Measurements from ENCODE around the gene MANF.

MANF gene

DNA sequence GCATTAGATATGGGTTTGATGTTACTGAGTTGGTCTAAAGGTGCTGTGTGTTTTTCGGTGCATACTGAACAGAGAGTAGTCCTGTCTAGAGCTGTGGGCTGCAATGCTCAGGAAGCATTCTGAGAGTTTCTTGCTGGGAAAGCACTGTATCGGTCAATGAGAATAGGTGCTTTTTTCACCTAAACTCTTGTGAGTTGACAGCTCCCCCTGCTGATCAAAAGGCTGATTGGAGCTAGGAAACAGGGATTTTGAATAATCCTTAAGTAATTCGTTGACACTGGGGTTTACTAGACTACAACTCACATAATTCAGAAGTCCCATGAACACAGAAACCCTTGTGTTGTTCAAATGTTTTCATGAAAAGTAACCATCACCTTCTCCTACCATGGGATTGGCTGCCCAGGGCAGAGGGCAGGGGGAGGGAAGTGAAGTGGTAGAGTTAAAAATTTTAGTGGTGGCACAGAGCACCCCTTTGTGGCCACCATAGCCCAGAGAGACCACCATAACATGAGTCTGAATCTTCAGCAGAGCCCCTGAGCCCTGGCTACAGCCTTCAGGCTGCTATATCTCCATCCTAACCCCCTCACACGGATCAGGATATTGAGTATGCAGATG is 13.0 kb upstream of the MANF start:
- Histone ChIP-seq H3K36me3 (ENCODE audit: control insufficient read depth in 5 of 5, insufficient read depth in 5 of 5, low read length in 5 of 5) (no peaks in the 10 kb centered on the region), H3K4me3 (ENCODE audit: low read depth in 1 of 5, low read length in 5 of 5) (no peak overlapping the region), H3K27me3 (ENCODE audit: control insufficient read depth in 5 of 5, insufficient read depth in 4 of 5, low read length in 5 of 5) (peaks cover 0 to 4% (median 0%) of the 10 kb centered on the region in 5 donors), H3K9ac (ENCODE audit: low read length in 5 of 5) (no peak overlapping the region), H3K9me3 (ENCODE audit: control insufficient read depth in 5 of 5, low read length in 5 of 5) (no peaks in the 10 kb centered on the region), H3K4me1 (ENCODE audit: control insufficient read depth in 5 of 5, insufficient read depth in 5 of 5, low read length in 5 of 5) (peaks cover 0 to 6% (median 2%) of the 10 kb centered on the region in 5 donors), H3K27ac (ENCODE audit: low read depth, low read length) (no peak overlapping the region)

DNA sequence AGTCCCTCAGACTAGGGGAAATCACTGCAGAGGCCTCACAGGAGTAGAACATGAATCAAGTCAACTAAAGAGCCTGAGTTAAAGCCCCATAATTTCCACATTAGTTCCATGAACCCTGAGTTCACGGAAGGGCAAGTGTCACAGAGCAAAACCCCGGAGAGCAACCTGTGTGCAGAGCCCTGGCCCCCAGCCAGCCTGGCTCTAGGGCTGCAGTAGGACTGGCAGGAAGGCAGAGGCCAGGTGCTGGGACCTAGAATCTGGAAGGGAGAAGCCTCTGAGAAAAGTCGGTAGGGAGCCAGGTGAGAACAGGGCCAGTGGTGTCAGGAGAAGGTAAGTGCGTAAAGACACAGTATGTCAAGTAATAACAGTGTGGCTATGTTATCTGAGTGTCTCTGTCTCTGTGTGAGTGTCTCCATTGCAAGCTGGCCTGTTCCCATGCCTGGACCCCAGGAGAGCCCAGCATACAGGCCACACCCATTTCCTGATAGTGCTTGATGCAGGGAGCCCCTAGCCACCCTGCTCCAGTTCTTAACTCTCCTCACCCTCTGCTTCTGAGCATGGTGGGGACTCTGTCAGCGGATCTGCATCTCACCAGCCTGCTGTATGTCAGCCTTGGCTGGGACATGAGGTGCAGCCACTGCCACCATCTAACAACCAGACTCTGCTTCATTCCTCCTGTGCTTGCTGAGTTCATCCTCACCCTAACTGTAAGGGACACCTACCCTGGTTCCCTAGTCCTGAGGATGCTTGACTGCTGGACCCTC is 11.3 kb upstream of the MANF start:
- Histone ChIP-seq H3K4me1 (ENCODE audit: control insufficient read depth in 5 of 5, insufficient read depth in 5 of 5, low read length in 5 of 5) (peaks cover 0 to 6% (median 2%) of the 10 kb centered on the region in 5 donors), H3K9ac (ENCODE audit: low read length in 5 of 5) (no peak overlapping the region), H3K36me3 (ENCODE audit: control insufficient read depth in 5 of 5, insufficient read depth in 5 of 5, low read length in 5 of 5) (no peaks in the 10 kb centered on the region), H3K27ac (ENCODE audit: low read depth, low read length) (no peak overlapping the region), H3K9me3 (ENCODE audit: control insufficient read depth in 5 of 5, low read length in 5 of 5) (no peaks in the 10 kb centered on the region), H3K27me3 (ENCODE audit: control insufficient read depth in 5 of 5, insufficient read depth in 4 of 5, low read length in 5 of 5) (peaks cover 0 to 4% (median 0%) of the 10 kb centered on the region in 5 donors), H3K4me3 (ENCODE audit: low read depth in 1 of 5, low read length in 5 of 5) (no peak overlapping the region)

DNA sequence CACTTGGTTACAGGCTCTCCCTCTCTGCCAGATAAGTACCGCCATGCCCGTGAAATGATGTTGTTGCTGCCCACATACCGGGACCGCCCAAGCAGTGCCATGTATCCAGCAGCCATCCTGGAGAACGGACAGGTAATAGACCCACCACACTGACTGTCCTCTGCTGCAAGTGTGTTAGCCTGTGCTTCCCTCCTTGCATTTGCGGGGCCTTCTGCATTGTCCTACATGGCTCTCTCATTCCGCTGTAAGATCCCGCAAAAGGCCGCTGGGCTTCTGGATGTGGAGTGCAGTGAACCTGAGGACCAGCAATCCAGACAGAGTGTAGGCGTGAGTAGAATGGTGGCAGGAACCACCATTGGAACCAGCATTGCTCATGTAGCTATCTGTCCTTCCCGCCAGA is 10.6 kb upstream of the MANF start:
- Histone ChIP-seq H3K27ac (ENCODE audit: low read depth, low read length) (no peak overlapping the region), H3K9ac (ENCODE audit: low read length in 5 of 5) (no peak overlapping the region), H3K36me3 (ENCODE audit: control insufficient read depth in 5 of 5, insufficient read depth in 5 of 5, low read length in 5 of 5) (no peaks in the 10 kb centered on the region), H3K4me1 (ENCODE audit: control insufficient read depth in 5 of 5, insufficient read depth in 5 of 5, low read length in 5 of 5) (peaks cover 0 to 6% (median 2%) of the 10 kb centered on the region in 5 donors), H3K27me3 (ENCODE audit: control insufficient read depth in 5 of 5, insufficient read depth in 4 of 5, low read length in 5 of 5) (peaks cover 0 to 4% (median 0%) of the 10 kb centered on the region in 5 donors), H3K4me3 (ENCODE audit: low read depth in 1 of 5, low read length in 5 of 5) (no peak overlapping the region), H3K9me3 (ENCODE audit: control insufficient read depth in 5 of 5, low read length in 5 of 5) (no peaks in the 10 kb centered on the region)

DNA sequence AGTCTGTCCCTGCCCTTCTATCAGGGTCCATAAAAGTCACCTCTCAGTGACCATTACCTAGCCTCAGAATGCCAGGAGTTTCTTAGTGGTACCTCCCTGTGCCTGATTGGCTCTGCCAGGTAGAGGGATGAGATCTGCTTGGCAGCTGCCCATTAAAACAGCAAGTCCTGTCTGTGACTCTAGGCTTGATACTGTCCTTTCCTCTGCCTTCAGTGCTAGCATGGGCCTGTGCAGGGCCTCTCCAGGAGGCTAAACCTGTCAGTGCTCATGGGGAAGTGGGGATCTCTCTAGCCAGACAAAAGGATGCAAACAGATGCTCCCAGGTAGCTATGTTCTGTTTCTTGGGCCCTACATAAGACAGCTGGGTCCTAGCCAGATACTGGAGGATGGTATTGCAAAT is 10.0 kb upstream of the MANF start:
- no peaks in the 10 kb centered on the region for H3K9me3 ChIP-seq (ENCODE audit: control insufficient read depth in 5 of 5, low read length in 5 of 5)
- H3K9ac ChIP-seq (ENCODE audit: low read length in 5 of 5): no peak overlapping the region
- H3K36me3 ChIP-seq (ENCODE audit: control insufficient read depth in 5 of 5, insufficient read depth in 5 of 5, low read length in 5 of 5): no peaks in the 10 kb centered on the region
- peaks cover 0 to 4% (median 0%) of the 10 kb centered on the region in 5 donors for H3K27me3 ChIP-seq (ENCODE audit: control insufficient read depth in 5 of 5, insufficient read depth in 4 of 5, low read length in 5 of 5)
- H3K4me3 ChIP-seq (ENCODE audit: low read depth in 1 of 5, low read length in 5 of 5): no peak overlapping the region
- no peak overlapping the region for H3K27ac ChIP-seq (ENCODE audit: low read depth, low read length)
- H3K4me1 ChIP-seq (ENCODE audit: control insufficient read depth in 5 of 5, insufficient read depth in 5 of 5, low read length in 5 of 5): peaks cover 0 to 6% (median 2%) of the 10 kb centered on the region in 5 donors

DNA sequence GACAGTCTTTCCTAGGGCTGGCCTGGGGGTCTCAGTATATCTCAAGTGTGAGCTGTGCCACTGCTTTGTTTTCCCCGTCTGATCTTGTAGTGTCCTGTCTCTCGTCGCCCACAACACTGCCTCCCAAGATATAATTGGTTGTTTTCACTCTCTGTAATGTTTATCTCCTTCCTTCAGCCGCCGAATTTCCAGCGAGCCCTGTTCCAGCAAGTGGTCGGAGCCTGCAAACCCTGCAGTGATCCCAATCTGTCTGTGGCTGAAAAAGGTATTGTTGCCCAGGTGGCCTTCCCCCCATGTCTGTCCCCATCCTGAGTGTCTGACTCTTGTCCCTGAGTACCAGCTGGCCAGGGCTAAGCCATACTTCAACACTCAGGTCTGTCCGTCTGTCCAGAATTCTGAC is 9.5 kb upstream of the MANF start:
- peaks cover 0 to 4% (median 0%) of the 10 kb centered on the region in 5 donors for H3K27me3 ChIP-seq (ENCODE audit: control insufficient read depth in 5 of 5, insufficient read depth in 4 of 5, low read length in 5 of 5)
- H3K36me3 ChIP-seq (ENCODE audit: control insufficient read depth in 5 of 5, insufficient read depth in 5 of 5, low read length in 5 of 5): no peaks in the 10 kb centered on the region
- peaks cover 0 to 6% (median 2%) of the 10 kb centered on the region in 5 donors for H3K4me1 ChIP-seq (ENCODE audit: control insufficient read depth in 5 of 5, insufficient read depth in 5 of 5, low read length in 5 of 5)
- H3K9me3 ChIP-seq (ENCODE audit: control insufficient read depth in 5 of 5, low read length in 5 of 5): no peaks in the 10 kb centered on the region
- no peak overlapping the region for H3K27ac ChIP-seq (ENCODE audit: low read depth, low read length)
- no peak overlapping the region for H3K4me3 ChIP-seq (ENCODE audit: low read depth in 1 of 5, low read length in 5 of 5)
- H3K9ac ChIP-seq (ENCODE audit: low read length in 5 of 5): no peak overlapping the region

DNA sequence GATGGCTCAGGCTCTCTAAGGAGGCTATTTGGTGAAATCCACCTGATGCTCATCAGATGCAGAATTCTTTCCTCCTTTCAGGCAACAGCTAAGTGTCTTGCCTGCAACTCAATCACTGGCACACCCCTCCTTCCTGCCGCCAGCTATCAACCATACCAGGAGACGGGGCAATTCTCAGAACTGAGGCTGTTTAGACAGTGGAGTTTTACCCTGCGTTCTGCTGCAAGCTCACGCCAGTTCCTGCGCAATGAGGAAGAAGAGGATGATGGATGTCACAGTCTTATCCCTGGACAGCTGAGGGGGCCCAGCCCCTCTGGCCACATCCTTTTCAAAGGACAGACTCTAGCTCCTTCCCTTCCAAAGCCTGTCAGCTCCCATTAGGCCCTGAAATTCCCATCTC is 7.0 kb upstream of the MANF start:
- no peak overlapping the region for H3K27ac ChIP-seq (ENCODE audit: low read depth, low read length)
- no peaks in the 10 kb centered on the region for H3K9me3 ChIP-seq (ENCODE audit: control insufficient read depth in 5 of 5, low read length in 5 of 5)
- peaks cover 0 to 3% (median under 1%) of the 10 kb centered on the region in 5 donors for H3K4me1 ChIP-seq (ENCODE audit: control insufficient read depth in 5 of 5, insufficient read depth in 5 of 5, low read length in 5 of 5)
- no peak overlapping the region for H3K9ac ChIP-seq (ENCODE audit: low read length in 5 of 5)
- H3K4me3 ChIP-seq (ENCODE audit: low read depth in 1 of 5, low read length in 5 of 5): no peak overlapping the region
- H3K27me3 ChIP-seq (ENCODE audit: control insufficient read depth in 5 of 5, insufficient read depth in 4 of 5, low read length in 5 of 5): peaks cover 0 to 4% (median 0%) of the 10 kb centered on the region in 5 donors
- no peaks in the 10 kb centered on the region for H3K36me3 ChIP-seq (ENCODE audit: control insufficient read depth in 5 of 5, insufficient read depth in 5 of 5, low read length in 5 of 5)

DNA sequence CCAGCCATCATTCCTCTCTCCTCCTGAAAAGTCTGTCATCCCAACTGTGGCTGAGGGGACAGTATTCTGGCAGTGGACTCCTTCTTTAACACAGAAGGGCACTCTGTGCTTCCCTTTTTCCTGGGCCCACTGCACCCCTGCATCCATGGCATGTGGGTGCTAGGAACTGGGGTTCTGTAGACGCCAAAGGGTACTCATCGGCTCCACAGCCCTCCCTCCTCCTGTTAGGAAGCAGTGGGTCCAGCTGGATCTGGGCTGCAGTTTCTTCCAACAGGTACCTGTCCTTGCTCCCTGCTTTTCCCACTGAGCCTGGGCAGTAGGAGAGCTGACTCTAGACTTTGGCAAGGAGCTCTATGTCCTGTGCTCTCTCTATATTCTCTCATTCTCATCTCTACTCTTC is 6.4 kb upstream of the MANF start:
- no peaks in the 10 kb centered on the region for H3K9me3 ChIP-seq (ENCODE audit: control insufficient read depth in 5 of 5, low read length in 5 of 5)
- no peak overlapping the region for H3K9ac ChIP-seq (ENCODE audit: low read length in 5 of 5)
- H3K27me3 ChIP-seq (ENCODE audit: control insufficient read depth in 5 of 5, insufficient read depth in 4 of 5, low read length in 5 of 5): peaks cover 0 to 4% (median 0%) of the 10 kb centered on the region in 5 donors
- H3K36me3 ChIP-seq (ENCODE audit: control insufficient read depth in 5 of 5, insufficient read depth in 5 of 5, low read length in 5 of 5): no peaks in the 10 kb centered on the region
- no peak overlapping the region for H3K4me3 ChIP-seq (ENCODE audit: low read depth in 1 of 5, low read length in 5 of 5)
- no peak overlapping the region for H3K27ac ChIP-seq (ENCODE audit: low read depth, low read length)
- H3K4me1 ChIP-seq (ENCODE audit: control insufficient read depth in 5 of 5, insufficient read depth in 5 of 5, low read length in 5 of 5): peaks cover 0 to 3% (median 2%) of the 10 kb centered on the region in 5 donors

DNA sequence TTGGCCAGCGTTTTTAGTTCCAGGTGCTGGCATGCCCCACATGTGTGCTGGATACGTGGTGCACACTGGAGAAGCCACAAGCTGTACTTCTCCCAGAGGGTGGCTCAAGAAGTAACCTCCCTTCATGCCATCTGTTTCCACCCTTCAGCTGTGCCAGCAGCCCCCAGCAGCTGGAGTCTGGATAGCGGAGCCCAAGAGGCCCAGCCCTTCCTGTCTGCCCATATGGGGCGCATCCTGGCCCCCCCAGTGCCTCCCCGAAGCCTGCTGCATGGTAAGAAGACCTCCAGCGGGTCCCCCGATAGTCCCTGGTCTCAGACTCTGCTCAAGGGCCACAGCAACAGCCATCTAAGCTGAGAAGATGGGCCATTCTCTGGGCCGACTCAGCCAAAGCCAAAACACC is 5.8 kb upstream of the MANF start:
- Histone ChIP-seq H3K36me3 (ENCODE audit: control insufficient read depth in 5 of 5, insufficient read depth in 5 of 5, low read length in 5 of 5) (no peaks in the 10 kb centered on the region), H3K9ac (ENCODE audit: low read length in 5 of 5) (no peak overlapping the region), H3K4me1 (ENCODE audit: control insufficient read depth in 5 of 5, insufficient read depth in 5 of 5, low read length in 5 of 5) (peaks cover 0 to 9% (median 8%) of the 10 kb centered on the region in 5 donors), H3K27me3 (ENCODE audit: control insufficient read depth in 5 of 5, insufficient read depth in 4 of 5, low read length in 5 of 5) (peaks cover 0 to 4% (median 0%) of the 10 kb centered on the region in 5 donors), H3K4me3 (ENCODE audit: low read depth in 1 of 5, low read length in 5 of 5) (no peak overlapping the region), H3K9me3 (ENCODE audit: control insufficient read depth in 5 of 5, low read length in 5 of 5) (no peaks in the 10 kb centered on the region), H3K27ac (ENCODE audit: low read depth, low read length) (no peak overlapping the region)

DNA sequence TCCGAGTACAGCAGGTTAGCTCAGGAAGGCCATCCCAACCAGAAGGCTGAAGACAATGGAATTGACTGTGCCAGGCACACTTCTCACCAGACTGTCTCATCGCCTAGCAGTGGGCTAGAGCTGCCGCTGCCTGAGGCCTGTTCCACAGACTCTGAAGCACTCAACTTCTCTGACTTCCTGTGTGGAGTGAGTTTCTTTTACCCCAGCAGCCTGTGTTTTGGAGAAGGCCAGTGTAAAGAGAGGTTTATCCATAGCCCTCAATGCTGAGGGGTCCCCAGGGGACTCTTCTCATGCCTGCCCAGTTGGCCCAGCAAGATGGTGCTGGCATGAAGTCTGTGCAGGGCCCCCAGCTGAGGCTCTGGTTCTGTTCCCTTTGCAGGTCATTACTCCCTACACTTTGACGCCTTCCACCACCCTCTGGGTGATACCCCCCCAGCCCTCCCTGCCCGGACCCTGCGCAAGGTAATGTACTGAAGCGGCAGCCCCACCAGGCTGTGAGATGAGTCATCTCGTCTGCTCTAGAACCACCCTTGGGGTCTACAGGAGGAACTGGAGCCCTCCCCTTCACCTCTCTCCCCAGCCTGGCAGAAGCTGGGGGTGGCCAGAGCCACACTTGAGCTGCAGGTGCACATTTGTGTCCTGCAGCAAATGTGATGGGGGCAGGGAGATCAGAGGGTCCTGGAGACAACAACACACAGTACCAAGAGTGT is 5.2 kb upstream of the MANF start:
- Histone ChIP-seq H3K9me3 (ENCODE audit: control insufficient read depth in 5 of 5, low read length in 5 of 5) (no peaks in the 10 kb centered on the region), H3K9ac (ENCODE audit: low read length in 5 of 5) (no peak overlapping the region), H3K4me1 (ENCODE audit: control insufficient read depth in 5 of 5, insufficient read depth in 5 of 5, low read length in 5 of 5) (peaks cover 0 to 12% (median 11%) of the 10 kb centered on the region in 5 donors), H3K4me3 (ENCODE audit: low read depth in 1 of 5, low read length in 5 of 5) (no peak overlapping the region), H3K27me3 (ENCODE audit: control insufficient read depth in 5 of 5, insufficient read depth in 4 of 5, low read length in 5 of 5) (peaks cover 0 to 4% (median 0%) of the 10 kb centered on the region in 5 donors), H3K27ac (ENCODE audit: low read depth, low read length) (no peak overlapping the region), H3K36me3 (ENCODE audit: control insufficient read depth in 5 of 5, insufficient read depth in 5 of 5, low read length in 5 of 5) (no peaks in the 10 kb centered on the region)

Data from subcutaneous abdominal adipose tissue (tissue), 5 donors.